GM21786 (cell line): ENCODE measurements around the gene LMX1A.

Experiments used
- ATAC-seq: cut with Tn5 transposase; IDR thresholded peaks from one replicate; pipeline ENCODE4 v1.9.1; 2021; ENCODE audit not compliant: unreplicated experiment

The LMX1A gene

GRCh38 chr1:165367375-165367993 is 11.0 kb upstream of the LMX1A start:
- ATAC-seq, result peak; percentile 67

- ATAC-seq, result no peak
These were observed 8.8 kb upstream of the LMX1A start for GRCh38 chr1:165365341-165365740.

- no peak for ATAC-seq
These were observed 8.1 kb upstream of the LMX1A start for GRCh38 chr1:165364568-165365133.

GRCh38 chr1:165356876-165357275 is 361 bp upstream of the LMX1A start:
- no peak for ATAC-seq

- ATAC-seq, result no peak
These were observed 1.2 kb downstream of the LMX1A start for GRCh38 chr1:165355139-165355976.

- no peak for ATAC-seq
These were observed 1.8 kb downstream of the LMX1A start for GRCh38 chr1:165354739-165355138.

- ATAC-seq, result no peak
These were observed 2.5 kb downstream of the LMX1A start for GRCh38 chr1:165353731-165354671.

GRCh38 chr1:165352442-165353293 is 3.8 kb downstream of the LMX1A start:
- no peak for ATAC-seq

GRCh38 chr1:165351863-165352441 is 4.6 kb downstream of the LMX1A start:
- no peak for ATAC-seq

GRCh38 chr1:165350840-165351239 is 5.7 kb downstream of the LMX1A start:
- ATAC-seq, result no peak

GRCh38 chr1:165345502-165345901 is 11.0 kb downstream of the LMX1A start:
- ATAC-seq, result no peak

GRCh38 chr1:165344736-165345135 is 11.8 kb downstream of the LMX1A start:
- no peak for ATAC-seq

- no peak for ATAC-seq
These were observed 12.3 kb downstream of the LMX1A start for GRCh38 chr1:165344198-165344597.

- ATAC-seq, result no peak
These were observed 13.9 kb downstream of the LMX1A start for GRCh38 chr1:165342587-165342986.

GRCh38 chr1:165342168-165342567 is 14.3 kb downstream of the LMX1A start:
- no peak for ATAC-seq

GRCh38 chr1:165339164-165339563 is 17.4 kb downstream of the LMX1A start:
- ATAC-seq, result no peak

- no peak for ATAC-seq
These were observed 26.0 kb downstream of the LMX1A start for GRCh38 chr1:165330483-165330882.

- ATAC-seq, result no peak
These were observed 27.4 kb downstream of the LMX1A start for GRCh38 chr1:165329104-165329503.

GRCh38 chr1:165328136-165328535 is 28.4 kb downstream of the LMX1A start:
- ATAC-seq, result no peak

GRCh38 chr1:165327538-165327937 is 29.0 kb downstream of the LMX1A start:
- no peak for ATAC-seq
